Neural crest cell (in vitro differentiated cells): Measurements from ENCODE around the gene LPCAT3. TPM values are rescaled to one million over a fixed set of nuclear protein-coding genes. Genes with fewer than 3 reads are reported as not detected.

Experiments
- DNase-seq: peaks from one replicate; pipeline ENCODE4 v3.0.0; 2021; ENCODE audit warnings: low read depth, mixed read lengths, low spot score
- H3K27ac Mint-ChIP-seq: one replicate; pipeline ENCODE4 v1.8.0; 2021; ENCODE audit warnings: mild to moderate bottlenecking, mixed read lengths; ENCODE audit not compliant: unreplicated experiment
- H3K27me3 Mint-ChIP-seq: 2 replicates; pipeline ENCODE4 v1.8.0; 2021; ENCODE audit warnings: low read depth, mild to moderate bottlenecking, mixed read lengths
- H3K36me3 Mint-ChIP-seq: 2 replicates; pipeline ENCODE4 v1.8.0; 2021; ENCODE audit warnings: low read depth, mild to moderate bottlenecking, mixed read lengths
- H3K4me1 Mint-ChIP-seq: 2 replicates; pipeline ENCODE4 v1.8.0; 2021; ENCODE audit warnings: mixed read lengths
- H3K4me3 Mint-ChIP-seq: one replicate; pipeline ENCODE4 v1.8.0; 2021; ENCODE audit warnings: mild to moderate bottlenecking, mixed read lengths
- H3K9me3 Mint-ChIP-seq: 2 replicates; pipeline ENCODE4 v1.8.0; 2021; ENCODE audit warnings: mixed read lengths
- CTCF ChIP-seq: fragments of 200-600 bp; sonication (generic); conservative IDR thresholded peaks from 2 replicates; pipeline ENCODE4 v1.5.0; 2021; ENCODE audit warnings: antibody characterized with exemption, mild to moderate bottlenecking
- total RNA-seq: library from RNA; stranded (reverse); gene quantifications from 2 replicates; pipeline ENCODE4 v1.2.1, GENCODE V29; 2021

The LPCAT3 gene
- total RNA-seq, 1 donor from 2014 or later: 32.8 TPM

DNA sequence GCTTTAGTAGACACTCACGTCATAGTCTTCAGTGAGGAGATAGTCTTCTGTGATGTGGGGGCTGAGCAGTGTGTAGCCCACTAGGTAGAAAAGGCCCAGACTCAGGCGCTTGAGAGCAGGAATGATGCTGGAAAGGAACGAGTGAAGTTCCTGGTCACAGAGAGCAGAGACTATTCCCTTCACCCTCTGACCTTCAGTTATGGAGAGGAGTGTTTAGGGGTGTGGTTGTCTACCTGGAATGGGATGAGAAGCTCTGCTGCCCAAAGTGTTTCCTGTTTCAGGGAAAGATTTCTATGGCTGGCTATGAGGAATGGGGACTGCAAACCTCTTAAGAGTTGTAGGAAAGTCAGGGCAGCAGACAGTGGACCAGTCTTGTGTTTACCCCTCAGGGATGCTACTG, 38.8 kb downstream of the LPCAT3 start:
- peaks cover 12% of the 10 kb centered on the region for H3K36me3 Mint-ChIP-seq
- H3K4me3 Mint-ChIP-seq: no peak overlapping the region
- H3K4me1 Mint-ChIP-seq: peaks cover 3% of the 10 kb centered on the region
- H3K27ac Mint-ChIP-seq: peak overlapping the region; percentile 57
- DNase-seq: no peak
- no peaks in the 10 kb centered on the region for H3K9me3 Mint-ChIP-seq
- H3K27me3 Mint-ChIP-seq: no peaks in the 10 kb centered on the region
- no peak for TF ChIP-seq CTCF

GRCh38 chr12:6979021-6979420, 39.3 kb downstream of the LPCAT3 start:
- Mint-ChIP-seq H3K36me3 (peaks cover 12% of the 10 kb centered on the region), H3K9me3 (no peaks in the 10 kb centered on the region), H3K27ac (peak overlapping the region; percentile 57), H3K27me3 (no peaks in the 10 kb centered on the region), H3K4me1 (peaks cover 3% of the 10 kb centered on the region), H3K4me3 (no peak overlapping the region)
- DNase-seq: no peak
- no peak for TF ChIP-seq CTCF

DNA sequence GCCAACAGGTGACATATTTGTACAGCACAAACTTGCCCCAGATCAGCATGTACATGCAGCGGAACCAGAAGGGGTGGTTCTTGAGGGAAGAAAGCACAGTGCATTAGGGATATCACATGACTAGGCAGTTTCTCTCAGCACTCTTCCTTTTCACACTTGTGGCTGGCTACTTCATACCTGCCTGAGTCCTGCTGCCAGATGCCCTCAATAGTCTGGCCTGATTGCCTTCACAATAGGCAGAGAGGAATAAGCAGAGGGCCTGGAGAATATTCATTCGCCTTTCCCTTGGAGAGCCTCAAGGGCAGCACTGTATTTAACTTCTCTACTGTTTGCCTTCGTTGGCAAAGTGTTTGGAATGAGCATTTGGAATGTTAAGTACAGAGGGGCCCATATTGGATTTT, 39.7 kb downstream of the LPCAT3 start:
- no peak for TF ChIP-seq CTCF
- peaks cover 12% of the 10 kb centered on the region for H3K36me3 Mint-ChIP-seq
- H3K27ac Mint-ChIP-seq: no peak overlapping the region

GRCh38 chr12:6978188-6978587, 40.1 kb downstream of the LPCAT3 start:
- H3K36me3 Mint-ChIP-seq: peaks cover 9% of the 10 kb centered on the region
- peaks cover 3% of the 10 kb centered on the region for H3K4me1 Mint-ChIP-seq
- no peak for DNase-seq
- no peaks in the 10 kb centered on the region for H3K9me3 Mint-ChIP-seq
- H3K27ac Mint-ChIP-seq: no peak overlapping the region
- no peaks in the 10 kb centered on the region for H3K27me3 Mint-ChIP-seq
- no peak overlapping the region for H3K4me3 Mint-ChIP-seq
- no peak for TF ChIP-seq CTCF

More for the DNA sequence above, 39.7 kb downstream of the LPCAT3 start:
- no peaks in the 10 kb centered on the region for H3K9me3 Mint-ChIP-seq
- no peak for DNase-seq
- no peak overlapping the region for H3K4me3 Mint-ChIP-seq
- H3K4me1 Mint-ChIP-seq: peaks cover 3% of the 10 kb centered on the region
- no peaks in the 10 kb centered on the region for H3K27me3 Mint-ChIP-seq

GRCh38 chr12:6977653-6978052, 40.6 kb downstream of the LPCAT3 start:
- no peak overlapping the region for H3K4me3 Mint-ChIP-seq
- H3K4me1 Mint-ChIP-seq: peaks cover 3% of the 10 kb centered on the region
- no peak overlapping the region for H3K27ac Mint-ChIP-seq
- no peak for TF ChIP-seq CTCF
- H3K36me3 Mint-ChIP-seq: peaks cover 8% of the 10 kb centered on the region
- no peaks in the 10 kb centered on the region for H3K9me3 Mint-ChIP-seq
- H3K27me3 Mint-ChIP-seq: no peaks in the 10 kb centered on the region
- DNase-seq: no peak
